SK-N-SH treated with all-trans-retinoic acid at 6 μM for 48 hours (cell line): Measurements from ENCODE around the gene CH25H.

ENCODE experiments used
- CSDC2 ChIP-seq: fragments of 250-450 bp; sonication (Bioruptor Pico); IDR thresholded peaks from 2 replicates; pipeline ENCODE4 v1.5.0; 2020; ENCODE audit warnings: mild to moderate bottlenecking, moderate library complexity
- ESRRG ChIP-seq: fragments of 250-450 bp; sonication (Bioruptor Pico); IDR thresholded peaks from 2 replicates; pipeline ENCODE4 v1.6.1; 2021; ENCODE audit warnings: mild to moderate bottlenecking
- GLIS3 ChIP-seq: fragments of 250-450 bp; sonication (Bioruptor Pico); IDR thresholded peaks from 2 replicates; pipeline ENCODE4 v1.5.0; 2020; ENCODE audit warnings: mild to moderate bottlenecking, moderate library complexity
- PPARA ChIP-seq: fragments of 250-450 bp; sonication (Bioruptor Pico); IDR thresholded peaks from 2 replicates; pipeline ENCODE4 v1.5.0; 2020; ENCODE audit warnings: mild to moderate bottlenecking, borderline replicate concordance
- RARB ChIP-seq: fragments of 250-450 bp; sonication (Bioruptor Pico); IDR thresholded peaks from 2 replicates; pipeline ENCODE4 v1.8.0; 2021; ENCODE audit warnings: mild to moderate bottlenecking, moderate library complexity
- TCF4 ChIP-seq: fragments of 250-450 bp; sonication (Bioruptor Pico); IDR thresholded peaks from 2 replicates; pipeline ENCODE4 v1.8.0; 2021; ENCODE audit warnings: mild to moderate bottlenecking, moderate library complexity, borderline replicate concordance
- ZC3H10 ChIP-seq: fragments of 250-450 bp; sonication (Bioruptor Pico); IDR thresholded peaks from 2 replicates; pipeline ENCODE4 v1.5.1; 2021; ENCODE audit warnings: mild to moderate bottlenecking, moderate library complexity
- ZFP3 ChIP-seq: fragments of 250-450 bp; sonication (Bioruptor Pico); IDR thresholded peaks from 2 replicates; pipeline ENCODE4 v1.5.0; 2020; ENCODE audit warnings: mild to moderate bottlenecking, moderate library complexity
- ZNF8 ChIP-seq: fragments of 450-650 bp; formaldehyde crosslinking; IDR thresholded peaks from 2 replicates; pipeline ENCODE4 v1.5.0; 2020; ENCODE audit warnings: mild to moderate bottlenecking, moderate library complexity
- TF ChIP-seq, protein P1 (sequence below): fragments of 250-450 bp; sonication (Bioruptor Pico); IDR thresholded peaks from 2 replicates; pipeline ENCODE4 v1.5.1; 2020; ENCODE audit warnings: low read depth, mild to moderate bottlenecking, moderate library complexity
- TF ChIP-seq, protein P2 (sequence below): fragments of 250-450 bp; sonication (Bioruptor Pico); IDR thresholded peaks from 2 replicates; pipeline ENCODE4 v1.8.0; 2020; ENCODE audit warnings: mild to moderate bottlenecking, moderate library complexity, borderline replicate concordance

DNA sequence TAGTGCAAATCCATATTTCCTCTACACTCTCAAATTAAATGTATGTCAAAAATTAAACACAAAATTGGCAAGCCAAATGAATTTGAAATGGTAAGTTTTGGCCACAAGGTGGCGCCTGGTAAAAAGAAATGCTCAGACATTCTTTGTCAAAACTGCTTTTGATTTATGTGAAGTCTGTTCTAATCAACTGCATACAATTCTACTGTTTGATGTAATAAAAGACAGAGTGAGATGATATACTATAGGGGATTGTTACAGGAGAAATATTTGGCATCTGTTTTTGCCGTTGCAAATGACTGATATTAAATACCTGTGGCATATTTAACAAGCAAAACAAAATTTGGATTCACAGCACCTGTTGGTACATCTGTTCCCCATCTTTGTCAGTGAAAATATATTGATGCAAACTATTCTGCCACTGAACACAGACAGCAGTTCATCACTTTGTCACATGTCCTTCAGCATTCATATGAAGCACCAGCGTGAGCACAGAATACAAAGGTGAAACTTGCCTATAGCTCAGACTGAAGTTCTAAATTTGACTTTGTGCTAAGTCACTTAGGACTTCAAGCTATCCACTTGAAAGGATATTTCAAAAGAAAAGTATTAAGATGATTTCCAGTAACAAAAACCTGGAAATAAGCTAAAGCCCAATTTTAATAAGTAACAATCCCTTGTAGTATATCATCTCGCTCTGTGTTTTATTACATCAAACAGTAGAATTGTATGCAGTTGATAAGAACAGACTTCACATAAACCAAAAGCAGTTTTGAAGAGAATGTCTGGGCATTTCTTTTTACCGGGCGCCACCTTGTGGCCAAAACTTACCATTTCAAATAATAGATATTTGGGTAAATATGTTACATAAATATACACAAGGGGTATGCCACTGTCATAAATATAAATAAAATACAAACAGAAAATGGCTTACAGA, 10.2 kb upstream of the CH25H start:
- TF ChIP-seq ZC3H10 (CRISPR knock-in tag) (no peak), RARB (CRISPR knock-in tag) (no peak), ZFP3 (no peak), ZNF8 (CRISPR knock-in tag) (no peak), PPARA (CRISPR knock-in tag) (no peak), TCF4 (no peak), ESRRG (no peak), GLIS3 (CRISPR knock-in tag) (no peak), CSDC2 (CRISPR knock-in tag) (no peak)
- TF ChIP-seq, protein P1, sequence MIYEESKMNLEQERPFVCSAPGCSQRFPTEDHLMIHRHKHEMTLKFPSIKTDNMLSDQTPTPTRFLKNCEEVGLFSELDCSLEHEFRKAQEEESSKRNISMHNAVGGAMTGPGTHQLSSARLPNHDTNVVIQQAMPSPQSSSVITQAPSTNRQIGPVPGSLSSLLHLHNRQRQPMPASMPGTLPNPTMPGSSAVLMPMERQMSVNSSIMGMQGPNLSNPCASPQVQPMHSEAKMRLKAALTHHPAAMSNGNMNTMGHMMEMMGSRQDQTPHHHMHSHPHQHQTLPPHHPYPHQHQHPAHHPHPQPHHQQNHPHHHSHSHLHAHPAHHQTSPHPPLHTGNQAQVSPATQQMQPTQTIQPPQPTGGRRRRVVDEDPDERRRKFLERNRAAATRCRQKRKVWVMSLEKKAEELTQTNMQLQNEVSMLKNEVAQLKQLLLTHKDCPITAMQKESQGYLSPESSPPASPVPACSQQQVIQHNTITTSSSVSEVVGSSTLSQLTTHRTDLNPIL (CRISPR knock-in tag): no peak
- TF ChIP-seq, protein P2, sequence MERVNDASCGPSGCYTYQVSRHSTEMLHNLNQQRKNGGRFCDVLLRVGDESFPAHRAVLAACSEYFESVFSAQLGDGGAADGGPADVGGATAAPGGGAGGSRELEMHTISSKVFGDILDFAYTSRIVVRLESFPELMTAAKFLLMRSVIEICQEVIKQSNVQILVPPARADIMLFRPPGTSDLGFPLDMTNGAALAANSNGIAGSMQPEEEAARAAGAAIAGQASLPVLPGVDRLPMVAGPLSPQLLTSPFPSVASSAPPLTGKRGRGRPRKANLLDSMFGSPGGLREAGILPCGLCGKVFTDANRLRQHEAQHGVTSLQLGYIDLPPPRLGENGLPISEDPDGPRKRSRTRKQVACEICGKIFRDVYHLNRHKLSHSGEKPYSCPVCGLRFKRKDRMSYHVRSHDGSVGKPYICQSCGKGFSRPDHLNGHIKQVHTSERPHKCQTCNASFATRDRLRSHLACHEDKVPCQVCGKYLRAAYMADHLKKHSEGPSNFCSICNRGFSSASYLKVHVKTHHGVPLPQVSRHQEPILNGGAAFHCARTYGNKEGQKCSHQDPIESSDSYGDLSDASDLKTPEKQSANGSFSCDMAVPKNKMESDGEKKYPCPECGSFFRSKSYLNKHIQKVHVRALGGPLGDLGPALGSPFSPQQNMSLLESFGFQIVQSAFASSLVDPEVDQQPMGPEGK (CRISPR knock-in tag): no peak
